GM12878 (cell line): ENCODE data around the gene AREG. TPM values are rescaled to one million over a fixed set of nuclear protein-coding genes. Genes with fewer than 3 reads are reported as not detected.

ENCODE experiments used
- ATAC-seq: fragments of 200-7000 bp; cut with Tn5 transposase; 3 replicates; pipeline ENCODE4 v1.9.1; 2020; ENCODE audit warnings: mild to moderate bottlenecking, moderate library complexity
- BruUV-seq: library from RNA; stranded (reverse); fragments of 400-500 nt; replicated peaks from 2 replicates; lab custom pipeline; 2021; lab: Mats Ljungman, UMichigan
- CTCF ChIA-PET: fragments of 300-600 bp; sonication (Branson Sonifier 250); formaldehyde crosslinking; extraction: SDS; loops from one replicate; lab custom pipeline; 2021; ENCODE audit warnings: inconsistent platforms; lab: Yijun Ruan, JAX
- POLR2A ChIA-PET: fragments of 350-600 bp; formaldehyde crosslinking; extraction: SDS; loops from one replicate; lab custom pipeline; 2021; ENCODE audit warnings: inconsistent platforms; lab: Charles Lee
- RAD21 ChIA-PET: fragments of 300-600 bp; sonication (Branson Sonifier 250); formaldehyde crosslinking; loops from one replicate; lab custom pipeline; 2023; ENCODE audit warnings: antibody characterized with exemption; ENCODE audit not compliant: unreplicated experiment; lab: Charles Lee
- SMC1A ChIA-PET: fragments of 300-600 bp; sonication (Branson Sonifier 250); formaldehyde crosslinking; loops from one replicate; lab custom pipeline; 2023; ENCODE audit not compliant: unreplicated experiment, uncharacterized antibody; lab: Charles Lee
- DNase-seq: peaks from one replicate; pipeline ENCODE4 v3.0.0-alpha.2; 2011; ENCODE audit warnings: low read depth, low spot score
- FAIRE-seq: peaks from 3 replicates; lab custom pipeline; 2011; peaks lifted over from hg19 to GRCh38; lab: Jason Lieb, UNC
- H2AFZ ChIP-seq: 2 replicates; pipeline ENCODE4 v1.6.0; 2011; ENCODE audit warnings: low read depth, low read length, control low read depth; ENCODE audit not compliant: control insufficient read depth
- H3K27ac ChIP-seq: 2 replicates; pipeline ENCODE4 v1.5.1; 2011; ENCODE audit warnings: control low read depth; ENCODE audit not compliant: control insufficient read depth, insufficient read depth
- H3K27me3 ChIP-seq, 2 experiments: replicated peaks in 1 of 2; 2 replicates each; pipeline versions ENCODE4 v1.6.0 to v1.6.1; 2011; ENCODE audit warnings: low read length in 1 of 2; ENCODE audit not compliant: control insufficient read depth in 2 of 2, insufficient read depth in 2 of 2
- H3K36me3 ChIP-seq, 2 experiments: 2 replicates each; pipeline ENCODE4 v1.5.1; 2011; ENCODE audit warnings: low read length in 1 of 2; ENCODE audit not compliant: control insufficient read depth in 2 of 2, insufficient read depth in 2 of 2
- H3K4me1 ChIP-seq: 2 replicates; pipeline ENCODE4 v1.6.1; 2011; ENCODE audit warnings: mild to moderate bottlenecking, low read length, moderate library complexity, mixed read lengths; ENCODE audit not compliant: control insufficient read depth, insufficient read depth
- H3K4me2 ChIP-seq: 2 replicates; pipeline ENCODE4 v1.6.0; 2011; ENCODE audit warnings: control low read depth; ENCODE audit not compliant: control insufficient read depth, insufficient read depth
- H3K4me3 ChIP-seq: fragments of 200-600 bp; sonication (generic); 2 replicates; pipeline ENCODE4 v1.5.1; 2016
- H3K79me2 ChIP-seq: 2 replicates; pipeline ENCODE4 v1.6.0; 2011; ENCODE audit warnings: low read length; ENCODE audit not compliant: control insufficient read depth, insufficient read depth
- H3K9ac ChIP-seq: 2 replicates; pipeline ENCODE4 v1.8.0; 2011; ENCODE audit warnings: low read length, control low read depth, mixed read lengths; ENCODE audit not compliant: control insufficient read depth, insufficient read depth
- H3K9me3 ChIP-seq: replicated peaks from 3 replicates; pipeline ENCODE4 v1.5.1; 2011; ENCODE audit warnings: mild to moderate bottlenecking, low read length; ENCODE audit not compliant: control insufficient read depth, insufficient read depth
- H4K20me1 ChIP-seq: 2 replicates; pipeline ENCODE4 v1.6.0; 2011; ENCODE audit not compliant: control insufficient read depth, insufficient read depth
- CBFB ChIP-seq: IDR thresholded peaks from 2 replicates; pipeline ENCODE4 v1.6.1; 2016; ENCODE audit warnings: antibody characterized with exemption, low read depth
- CTCF ChIP-seq, 3 experiments: IDR thresholded peaks in 2 of 3; conservative IDR thresholded peaks in 1 of 3; 2 replicates each; pipeline ENCODE4 v1.5.1; 2011; ENCODE audit warnings: low read depth in 3 of 3, low read length in 3 of 3, mild to moderate bottlenecking in 3 of 3, control low read depth in 2 of 3, moderate library complexity in 2 of 3, inconsistent platforms in 1 of 3, mixed read lengths in 1 of 3; ENCODE audit not compliant: control insufficient read depth in 2 of 3, insufficient read depth in 1 of 3; ENCODE audit errors: extremely low read depth in 1 of 3
- GABPA ChIP-seq: IDR thresholded peaks from 2 replicates; pipeline ENCODE4 v1.6.1; 2014; ENCODE audit warnings: antibody characterized with exemption, low read depth, mild to moderate bottlenecking, inconsistent platforms
- HDAC2 ChIP-seq: fragments of 200-600 bp; sonication (generic); IDR thresholded peaks from 2 replicates; pipeline ENCODE4 v1.6.1; 2017
- MTA2 ChIP-seq: fragments of 450-650 bp; IDR thresholded peaks from 2 replicates; pipeline ENCODE4 v1.6.1; 2016; ENCODE audit warnings: low read depth, mild to moderate bottlenecking, moderate library complexity
- NRF1 ChIP-seq: conservative IDR thresholded peaks from 2 replicates; pipeline ENCODE4 v1.6.1; 2011; ENCODE audit warnings: mild to moderate bottlenecking, low read depth, low read length, improper control_type of control experiment
- PAX5 ChIP-seq: IDR thresholded peaks from 2 replicates; pipeline ENCODE4 v1.6.1; 2011; ENCODE audit warnings: low read depth, low read length, borderline replicate concordance
- YY1 ChIP-seq: IDR thresholded peaks from 2 replicates; pipeline ENCODE4 v1.6.1; 2011; ENCODE audit warnings: low read depth, mild to moderate bottlenecking, low read length
- in situ Hi-C: fragments of 300-500 bp; cut with MboI; formaldehyde crosslinking; loops from 9 replicates; pipeline ENCODE4 v1.14.3; 2018; ENCODE audit warnings: mixed read lengths
- intact Hi-C: fragments of 100-400 bp; cut with micrococcal nuclease; formaldehyde crosslinking; loops from one replicate; pipeline ENCODE4 v1.14.2; 2022; ENCODE audit not compliant: unreplicated experiment
- polyA plus RNA-seq, 11 experiments: library from polyadenylated mRNA; depleted of rRNA in 4 of 11; unstranded in 6 of 11; stranded (reverse) in 5 of 11; fragments of >200 nt; fragmentation: Nextera tagmentation in 4 of 11; fragmentation: Illumina TruSeq in 1 of 11; extraction: Ambion mirVana in 4 of 11; extraction: Trizol in 1 of 11; gene quantifications; 1 replicate in 1 of 11; 2 replicates in 10 of 11; pipeline versions ENCODE4 v1.2.1 to v1.2.3, GENCODE V29; 2011 to 2016; ENCODE audit warnings: inconsistent platforms in 2 of 11, missing spikeins in 2 of 11, low read depth in 1 of 11
- total RNA-seq, 4 experiments: library from RNA; depleted of rRNA in 3 of 4; stranded (reverse); fragments of >200 nt in 3 of 4; fragmentation: Illumina TruSeq in 1 of 4; extraction: Trizol in 1 of 4; gene quantifications; 2 replicates each; pipeline versions ENCODE4 v1.2.1 to v1.2.3, GENCODE V29; 2013 to 2021

AREG gene
- total and polyA plus RNA-seq, 10 of the 15 experiments (the other 5 are each of a cell fraction or from before 2014, with no cell fraction given): 0.25 to 0.37 TPM; not detected in 8

DNA sequence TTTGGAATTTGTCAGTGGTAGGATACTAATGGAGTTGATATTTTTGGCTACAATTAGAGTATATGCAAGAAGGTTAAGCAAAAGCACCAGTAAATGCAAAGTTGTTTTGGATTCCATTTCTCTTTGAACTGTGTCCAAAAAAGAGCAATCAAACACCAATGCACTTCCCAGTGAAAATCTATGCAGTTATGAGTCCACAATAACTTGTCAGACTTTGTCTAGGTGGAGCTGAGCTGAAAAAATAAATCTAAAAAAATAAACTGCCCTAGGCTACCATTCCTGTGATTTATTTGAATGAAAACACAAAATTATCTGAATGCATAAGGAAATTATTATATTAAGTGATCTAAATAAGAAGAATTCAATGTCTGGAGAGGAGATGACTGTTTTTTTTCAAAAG, 37.0 kb upstream of the AREG start:
- no peak for DNase-seq
- SMC1A ChIA-PET: no interaction called here
- Histone ChIP-seq H3K9ac (no peak overlapping the region), H3K4me2 (no peak overlapping the region), H3K4me1 (no peaks in the 10 kb centered on the region), H3K36me3 (no peaks in the 10 kb centered on the region), H2AFZ (no peak overlapping the region), H3K27ac (no peak overlapping the region), H3K27me3 (peaks cover 0 to 1% of the 10 kb centered on the region in 2 experiments; a peak in 1 of 4 replicates), H4K20me1 (no peaks in the 10 kb centered on the region), H3K79me2 (no peaks in the 10 kb centered on the region), H3K4me3 (no peak overlapping the region), H3K9me3 (no peaks in the 10 kb centered on the region)
- no peak for ATAC-seq
- POLR2A ChIA-PET: no interaction called here
- RAD21 ChIA-PET: no interaction called here
- no peak for FAIRE-seq
- CTCF ChIA-PET: interaction anchor here (0.6 kb wide), 1 partner anchor 23 kb away, joined by 3 read pairs; no protein-coding TSS in a partner anchor
- no peak for TF ChIP-seq MTA2
- TF ChIP-seq NRF1: no peak
- TF ChIP-seq HDAC2: no peak
- no peak for TF ChIP-seq YY1
- no peak for TF ChIP-seq PAX5
- no peak for TF ChIP-seq GABPA
- no peak for TF ChIP-seq CTCF (IDR thresholded peaks at IDR 0.05 in 2 of 3, conservative IDR thresholded peaks at IDR 0.05 in 1 of 3; ENCODE audit: control insufficient read depth in 2 of 3, extremely low read depth in 1 of 3, insufficient read depth in 1 of 3, low read depth in 3 of 3, low read length in 3 of 3)
- no peak for TF ChIP-seq CBFB
- in situ Hi-C loops: no loop called here
- no TSS peak for BruUV-seq
- intact Hi-C loops: no loop called here
